Endothelial cell (in vitro differentiated cells): ENCODE measurements around the gene HSPA12B. TPM values are rescaled to one million over a fixed set of nuclear protein-coding genes. Genes with fewer than 3 reads are reported as not detected.

ENCODE experiments used
- DNase-seq: peaks from one replicate; pipeline ENCODE4 v3.0.0; 2021; ENCODE audit warnings: low spot score
- H3K27ac Mint-ChIP-seq: one replicate; pipeline ENCODE4 v1.8.0; 2021; ENCODE audit warnings: mixed read lengths, inconsistent platforms; ENCODE audit not compliant: unreplicated experiment
- H3K27me3 Mint-ChIP-seq: one replicate; pipeline ENCODE4 v1.8.0; 2021; ENCODE audit warnings: mild to moderate bottlenecking, moderate library complexity, mixed read lengths, inconsistent platforms; ENCODE audit not compliant: unreplicated experiment
- H3K36me3 Mint-ChIP-seq: one replicate; pipeline ENCODE4 v1.8.0; 2021; ENCODE audit warnings: mild to moderate bottlenecking, low read depth, mixed read lengths, inconsistent platforms; ENCODE audit not compliant: unreplicated experiment
- H3K4me1 Mint-ChIP-seq: one replicate; pipeline ENCODE4 v1.8.0; 2021; ENCODE audit warnings: mild to moderate bottlenecking, mixed read lengths, inconsistent platforms; ENCODE audit not compliant: unreplicated experiment
- H3K4me3 Mint-ChIP-seq: one replicate; pipeline ENCODE4 v1.8.0; 2021; ENCODE audit warnings: mild to moderate bottlenecking, mixed read lengths, inconsistent platforms; ENCODE audit not compliant: unreplicated experiment
- H3K9me3 Mint-ChIP-seq: one replicate; pipeline ENCODE4 v1.8.0; 2021; ENCODE audit warnings: mixed read lengths, inconsistent platforms; ENCODE audit not compliant: unreplicated experiment
- total RNA-seq: library from RNA; stranded (reverse); fragmentation: NEBNext Ultra II Directional; extraction: Animal tissue kit (Norgen Biotek cat#: 25700); gene quantifications from one replicate; pipeline ENCODE4 v1.2.1, GENCODE V29; 2021; ENCODE audit not compliant: unreplicated experiment
- TF ChIP-seq, protein P1 (sequence below): fragments of 200-600 bp; sonication (generic); IDR thresholded peaks from one replicate; pipeline ENCODE4 v1.5.0; 2021; ENCODE audit warnings: antibody characterized with exemption; ENCODE audit not compliant: unreplicated experiment

HSPA12B gene
- total RNA-seq, 1 donor from 2014 or later: 12.7 TPM

- Mint-ChIP-seq H3K27me3 (peaks cover 7% of the 10 kb centered on the region), H3K36me3 (no peaks in the 10 kb centered on the region), H3K27ac (no peak overlapping the region), H3K4me3 (no peak overlapping the region), H3K4me1 (peaks cover 5% of the 10 kb centered on the region), H3K9me3 (no peaks in the 10 kb centered on the region)
- TF ChIP-seq, protein P1, sequence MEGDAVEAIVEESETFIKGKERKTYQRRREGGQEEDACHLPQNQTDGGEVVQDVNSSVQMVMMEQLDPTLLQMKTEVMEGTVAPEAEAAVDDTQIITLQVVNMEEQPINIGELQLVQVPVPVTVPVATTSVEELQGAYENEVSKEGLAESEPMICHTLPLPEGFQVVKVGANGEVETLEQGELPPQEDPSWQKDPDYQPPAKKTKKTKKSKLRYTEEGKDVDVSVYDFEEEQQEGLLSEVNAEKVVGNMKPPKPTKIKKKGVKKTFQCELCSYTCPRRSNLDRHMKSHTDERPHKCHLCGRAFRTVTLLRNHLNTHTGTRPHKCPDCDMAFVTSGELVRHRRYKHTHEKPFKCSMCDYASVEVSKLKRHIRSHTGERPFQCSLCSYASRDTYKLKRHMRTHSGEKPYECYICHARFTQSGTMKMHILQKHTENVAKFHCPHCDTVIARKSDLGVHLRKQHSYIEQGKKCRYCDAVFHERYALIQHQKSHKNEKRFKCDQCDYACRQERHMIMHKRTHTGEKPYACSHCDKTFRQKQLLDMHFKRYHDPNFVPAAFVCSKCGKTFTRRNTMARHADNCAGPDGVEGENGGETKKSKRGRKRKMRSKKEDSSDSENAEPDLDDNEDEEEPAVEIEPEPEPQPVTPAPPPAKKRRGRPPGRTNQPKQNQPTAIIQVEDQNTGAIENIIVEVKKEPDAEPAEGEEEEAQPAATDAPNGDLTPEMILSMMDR: no peak
- no peak for DNase-seq
Measured at GRCh38 chr20:3710011-3710466, 22.4 kb upstream of the HSPA12B start.

- Mint-ChIP-seq H3K27ac (no peak overlapping the region), H3K4me1 (peaks cover 5% of the 10 kb centered on the region), H3K36me3 (no peaks in the 10 kb centered on the region), H3K9me3 (no peaks in the 10 kb centered on the region), H3K27me3 (peaks cover 7% of the 10 kb centered on the region), H3K4me3 (no peak overlapping the region)
- TF ChIP-seq, protein P1: peak; percentile 100
- peak; percentile 87 for DNase-seq
Measured at GRCh38 chr20:3710703-3711483, 21.6 kb upstream of the HSPA12B start.

DNA sequence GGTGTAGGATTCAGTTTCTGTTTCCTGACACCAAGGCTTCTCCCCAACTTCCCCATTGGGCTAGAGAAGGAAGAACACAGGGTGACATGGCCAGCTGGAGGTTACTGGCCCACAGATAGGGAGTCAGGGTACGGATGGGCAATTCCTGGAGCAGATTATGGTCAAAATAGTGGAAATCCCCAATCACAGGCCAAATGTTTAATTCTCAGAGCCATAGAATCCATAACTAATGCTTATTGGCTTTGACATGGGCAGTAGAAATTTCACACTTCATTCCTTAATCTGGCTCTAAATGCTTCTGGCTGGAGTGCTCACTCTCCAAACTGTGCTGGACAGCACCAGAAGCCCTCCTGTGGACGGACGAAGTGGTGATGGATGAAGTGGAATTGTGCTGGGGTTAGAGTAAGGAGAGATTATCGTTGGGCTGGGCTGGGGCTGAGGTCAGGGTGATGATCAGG, 21.0 kb upstream of the HSPA12B start:
- Mint-ChIP-seq H3K27ac (no peak overlapping the region), H3K36me3 (no peaks in the 10 kb centered on the region), H3K27me3 (peaks cover 7% of the 10 kb centered on the region), H3K4me3 (no peak overlapping the region), H3K9me3 (no peaks in the 10 kb centered on the region), H3K4me1 (peaks cover 5% of the 10 kb centered on the region)
- no peak for DNase-seq
- TF ChIP-seq, protein P1: no peak

DNA sequence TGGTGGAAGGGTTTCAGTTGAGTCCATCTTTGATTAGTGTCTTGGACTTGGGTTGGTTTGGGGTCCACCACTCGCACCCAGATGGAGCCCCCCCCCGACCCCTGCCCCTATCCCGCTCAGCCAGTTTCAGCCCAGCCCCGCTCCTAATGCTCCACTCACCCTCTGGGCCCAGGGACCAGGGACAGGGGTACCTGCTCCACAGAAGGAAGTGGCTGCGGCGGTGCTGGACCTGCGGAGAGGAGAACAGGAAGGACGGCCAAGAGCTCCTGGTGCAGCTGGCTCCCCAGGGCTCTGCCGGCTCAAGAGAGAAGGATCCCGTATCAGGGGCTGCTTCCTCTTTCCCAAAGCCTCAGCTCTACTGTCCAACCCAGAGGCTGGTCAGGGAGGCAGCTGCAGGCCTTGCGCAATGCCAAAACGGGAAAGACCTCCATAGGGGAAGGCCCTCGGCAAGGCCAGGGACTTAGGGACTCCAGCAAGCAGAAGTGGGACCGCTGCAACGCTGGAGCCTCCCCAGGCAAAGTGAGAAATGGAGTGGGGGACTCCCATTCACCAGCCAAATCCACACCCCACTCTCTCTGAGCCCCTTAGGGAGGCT, 20.1 kb upstream of the HSPA12B start, which contains the start of gene SIGLEC1:
TSS of gene SIGLEC1 (minus strand) at position 322 of the 595 bp plus-strand sequence. CDS start 5,472 bp downstream, outside the sequence.
- no peak for DNase-seq
- TF ChIP-seq, protein P1: no peak
- no peak within 1 kb of the TSS for H3K4me3 Mint-ChIP-seq
- H3K27ac Mint-ChIP-seq: no peak within 1 kb of the TSS
- peaks cover 3% of the 10 kb centered on the region for H3K36me3 Mint-ChIP-seq
- peaks cover 5% of the 10 kb centered on the region for H3K4me1 Mint-ChIP-seq
- peaks cover 7% of the 10 kb centered on the region for H3K27me3 Mint-ChIP-seq
- H3K9me3 Mint-ChIP-seq: no peaks in the 10 kb centered on the region

DNA sequence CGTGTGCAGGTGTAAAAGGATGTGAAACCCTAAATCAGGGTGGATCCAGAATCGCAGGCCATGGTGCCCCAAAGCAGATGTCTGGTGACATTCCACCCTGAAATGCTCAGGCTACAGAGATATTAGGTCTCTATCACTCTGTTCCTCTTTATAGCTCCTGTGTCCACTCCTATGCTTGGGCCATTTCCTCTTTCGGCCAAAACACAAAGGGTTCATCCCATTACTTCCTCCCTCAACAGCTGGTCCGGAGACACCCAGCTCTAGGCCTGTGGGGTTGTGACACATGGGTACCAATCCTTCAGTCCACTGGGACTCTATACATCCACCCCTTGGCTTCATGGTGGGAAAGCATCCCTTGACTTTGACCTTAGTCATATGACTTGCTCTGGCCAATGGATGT, 18.4 kb upstream of the HSPA12B start:
- H3K9me3 Mint-ChIP-seq: no peaks in the 10 kb centered on the region
- H3K4me3 Mint-ChIP-seq: no peak overlapping the region
- TF ChIP-seq, protein P1: no peak
- H3K4me1 Mint-ChIP-seq: peaks cover 5% of the 10 kb centered on the region
- H3K27me3 Mint-ChIP-seq: peaks cover 4% of the 10 kb centered on the region
- H3K27ac Mint-ChIP-seq: no peak overlapping the region
- no peak for DNase-seq
- H3K36me3 Mint-ChIP-seq: peaks cover 3% of the 10 kb centered on the region
